Measurements from ENCODE around the gene ROR1. TPM values are rescaled to one million over a fixed set of nuclear protein-coding genes. Genes with fewer than 3 reads are reported as not detected.

Gene ROR1
- total and polyA plus RNA-seq, 7 donors: 0.13 to 2.8 (median 1.2) TPM

DNA sequence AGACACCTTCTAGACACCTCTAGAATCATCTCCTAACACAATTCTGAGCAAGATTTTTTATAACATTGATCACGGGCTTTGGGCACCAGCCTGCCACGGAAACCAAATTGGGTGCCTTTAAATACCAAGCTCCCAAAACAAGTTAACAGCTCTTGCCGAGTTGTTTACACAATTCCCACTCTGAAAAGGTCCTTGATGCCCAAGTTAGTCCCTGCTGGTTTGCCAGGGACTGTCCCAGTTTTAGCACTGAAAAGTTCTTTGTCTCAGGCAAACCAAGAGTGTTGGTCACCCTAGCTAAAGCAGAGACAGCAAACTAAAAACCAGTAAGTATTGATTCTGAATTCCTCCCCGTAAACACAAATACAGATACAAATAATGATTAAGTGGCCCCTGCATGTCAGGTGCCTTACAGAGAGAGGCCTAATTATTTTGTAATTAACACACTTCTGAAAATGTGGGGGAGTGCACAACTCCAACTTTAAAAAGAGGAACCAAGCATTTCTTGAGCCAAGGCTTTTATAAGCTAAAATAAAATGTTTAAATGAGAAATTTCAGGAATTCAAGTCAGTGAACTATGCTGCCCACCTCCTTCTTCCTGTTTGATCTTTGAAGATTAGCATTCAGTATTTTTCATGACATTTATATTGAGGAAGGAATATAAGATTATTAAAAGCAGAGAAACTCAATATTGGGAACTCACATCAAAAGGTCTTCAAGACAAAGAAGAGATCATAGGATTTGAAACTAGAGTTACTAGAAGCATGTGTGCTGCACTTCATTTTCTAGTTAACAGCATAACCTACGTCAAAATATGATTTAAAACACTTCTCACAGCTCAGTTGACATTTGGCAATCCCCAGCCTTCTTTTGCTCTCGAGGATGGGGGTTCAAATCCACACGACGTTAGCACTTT lies 420.6 kb downstream of the ROR1 start:
- H3K27me3 ChIP-seq (ENCODE audit: insufficient read depth in 3 of 3, low read length in 2 of 3): no peaks in the 10 kb centered on the region
- ATAC-seq: no peak
- no peaks in the 10 kb centered on the region for H3K4me1 ChIP-seq
- TF ChIP-seq, protein P1, sequence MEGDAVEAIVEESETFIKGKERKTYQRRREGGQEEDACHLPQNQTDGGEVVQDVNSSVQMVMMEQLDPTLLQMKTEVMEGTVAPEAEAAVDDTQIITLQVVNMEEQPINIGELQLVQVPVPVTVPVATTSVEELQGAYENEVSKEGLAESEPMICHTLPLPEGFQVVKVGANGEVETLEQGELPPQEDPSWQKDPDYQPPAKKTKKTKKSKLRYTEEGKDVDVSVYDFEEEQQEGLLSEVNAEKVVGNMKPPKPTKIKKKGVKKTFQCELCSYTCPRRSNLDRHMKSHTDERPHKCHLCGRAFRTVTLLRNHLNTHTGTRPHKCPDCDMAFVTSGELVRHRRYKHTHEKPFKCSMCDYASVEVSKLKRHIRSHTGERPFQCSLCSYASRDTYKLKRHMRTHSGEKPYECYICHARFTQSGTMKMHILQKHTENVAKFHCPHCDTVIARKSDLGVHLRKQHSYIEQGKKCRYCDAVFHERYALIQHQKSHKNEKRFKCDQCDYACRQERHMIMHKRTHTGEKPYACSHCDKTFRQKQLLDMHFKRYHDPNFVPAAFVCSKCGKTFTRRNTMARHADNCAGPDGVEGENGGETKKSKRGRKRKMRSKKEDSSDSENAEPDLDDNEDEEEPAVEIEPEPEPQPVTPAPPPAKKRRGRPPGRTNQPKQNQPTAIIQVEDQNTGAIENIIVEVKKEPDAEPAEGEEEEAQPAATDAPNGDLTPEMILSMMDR (IDR thresholded peaks at IDR 0.05): no peak
- H3K4me3 ChIP-seq: no peak overlapping the region
- no peaks in the 10 kb centered on the region for H3K9me3 ChIP-seq
- intact Hi-C loops (cut with DNase I): no loop called here
- WGBS, 3 donors: 53 to 57% (median 55%) methylated on average over 8 of the region's 8 CpGs
- no peaks in the 10 kb centered on the region for H3K36me3 ChIP-seq (ENCODE audit: insufficient read depth in 1 of 2, low read depth in 1 of 2)
- no peak overlapping the region for H3K27ac ChIP-seq
- no peak for DNase-seq

DNA sequence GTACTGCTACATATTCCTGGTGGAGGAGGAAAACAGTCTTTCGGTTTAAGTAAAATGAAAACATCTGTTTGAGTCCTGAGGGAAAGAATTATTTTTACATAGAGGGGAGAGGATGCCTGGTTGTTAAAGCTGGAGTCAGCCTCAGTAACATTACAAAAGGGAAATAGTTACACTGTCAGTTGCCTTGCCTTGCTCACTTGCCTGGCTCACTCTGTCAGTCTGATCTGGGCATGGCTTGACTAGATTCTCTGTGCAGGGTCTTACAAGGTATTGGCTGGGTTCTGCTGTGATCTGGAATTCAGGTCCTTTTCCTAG lies 421.2 kb downstream of the ROR1 start:
- no peak for DNase-seq
- intact Hi-C loops (cut with DNase I): no loop called here
- Histone ChIP-seq H3K27ac (no peak overlapping the region), H3K4me3 (no peak overlapping the region), H3K4me1 (no peaks in the 10 kb centered on the region), H3K27me3 (ENCODE audit: insufficient read depth in 3 of 3, low read length in 2 of 3) (no peaks in the 10 kb centered on the region), H3K9me3 (no peaks in the 10 kb centered on the region), H3K36me3 (ENCODE audit: insufficient read depth in 1 of 2, low read depth in 1 of 2) (no peaks in the 10 kb centered on the region)
- TF ChIP-seq, protein P1 (IDR thresholded peaks at IDR 0.05): no peak
- 48 to 80% (median 58%) methylated on average over 1 of the region's 1 CpG for WGBS, 3 donors
- ATAC-seq: no peak

DNA sequence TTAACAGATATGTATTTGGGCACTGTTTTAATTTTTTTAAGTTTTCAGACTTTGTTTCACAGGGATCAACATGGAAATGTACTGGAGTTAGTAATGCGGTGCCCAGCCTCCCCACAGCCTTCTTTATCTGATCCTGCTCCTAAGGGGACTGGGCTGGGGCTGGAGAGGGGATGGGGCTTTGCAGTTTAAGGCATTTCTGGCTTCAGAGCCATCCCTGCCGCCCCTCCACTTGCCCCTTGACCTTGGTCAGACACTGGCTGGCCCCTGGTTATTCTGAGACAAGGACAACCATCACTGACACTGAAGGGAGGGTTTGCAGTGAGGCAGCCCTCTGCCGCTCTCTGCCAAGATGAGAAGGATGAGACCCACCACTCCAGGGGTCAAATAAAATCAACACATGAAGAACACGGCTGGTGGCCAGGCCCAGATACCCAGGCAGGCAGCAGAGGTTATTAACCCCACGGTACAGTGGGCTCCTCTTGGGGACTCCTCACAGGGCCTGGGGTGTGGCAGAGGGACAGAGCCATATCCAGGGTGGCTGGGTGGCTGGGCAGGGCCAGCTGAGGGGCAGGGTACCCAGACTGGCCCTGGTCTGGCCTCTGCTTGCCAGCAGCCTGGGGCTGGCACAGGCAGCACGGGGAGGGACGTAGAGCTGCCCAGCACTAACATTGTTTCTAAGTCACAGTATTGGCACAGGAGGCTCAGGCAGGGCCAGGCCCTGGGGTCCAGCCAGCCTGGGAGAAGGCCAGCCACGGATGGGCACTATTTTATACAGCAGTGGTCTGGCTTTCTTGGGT lies 422.5 kb downstream of the ROR1 start:
- no peaks in the 10 kb centered on the region for H3K4me1 ChIP-seq
- DNase-seq: no peak
- intact Hi-C loops (cut with DNase I): no loop called here
- no peaks in the 10 kb centered on the region for H3K9me3 ChIP-seq
- TF ChIP-seq, protein P1 (IDR thresholded peaks at IDR 0.05): no peak
- no peak overlapping the region for H3K4me3 ChIP-seq
- no peak overlapping the region for H3K27ac ChIP-seq
- ATAC-seq: peak in 1 of 4 donors; percentile 38
- no peaks in the 10 kb centered on the region for H3K27me3 ChIP-seq (ENCODE audit: insufficient read depth in 3 of 3, low read length in 2 of 3)
- 48 to 57% (median 48%) methylated on average over 8 of the region's 8 CpGs for WGBS, 3 donors
- H3K36me3 ChIP-seq (ENCODE audit: insufficient read depth in 1 of 2, low read depth in 1 of 2): no peaks in the 10 kb centered on the region

DNA sequence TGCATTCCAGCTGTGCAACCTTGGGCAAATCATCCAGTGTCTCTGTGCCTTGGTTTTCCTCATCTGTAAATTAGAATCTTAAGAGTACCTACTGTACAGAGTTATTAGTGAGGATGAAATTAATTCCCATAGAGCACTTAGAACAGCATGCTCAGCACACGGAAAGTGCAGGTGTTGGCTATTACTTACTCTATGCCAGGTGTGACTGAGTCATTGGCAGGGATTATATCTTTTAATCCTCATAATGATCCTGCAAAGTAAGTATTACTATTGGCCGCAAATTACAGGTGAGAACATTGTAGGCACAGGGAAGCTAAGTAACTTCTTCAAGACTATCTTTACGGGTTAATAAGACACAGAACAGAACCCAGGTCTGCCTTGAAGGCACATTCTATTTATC lies 423.3 kb downstream of the ROR1 start:
- 81 to 89% (median 88%) methylated on average over 3 of the region's 3 CpGs for WGBS, 3 donors
- intact Hi-C loops (cut with DNase I): no loop called here
- Histone ChIP-seq H3K27me3 (ENCODE audit: insufficient read depth in 3 of 3, low read length in 2 of 3) (no peaks in the 10 kb centered on the region), H3K27ac (no peak overlapping the region), H3K9me3 (no peaks in the 10 kb centered on the region), H3K36me3 (ENCODE audit: insufficient read depth in 1 of 2, low read depth in 1 of 2) (no peaks in the 10 kb centered on the region), H3K4me3 (no peak overlapping the region), H3K4me1 (no peaks in the 10 kb centered on the region)
- ATAC-seq: no peak
- DNase-seq: no peak
- TF ChIP-seq, protein P1 (IDR thresholded peaks at IDR 0.05): no peak
